COLO829 (cell line): ENCODE results near the gene ZNF25.
"Not testable (repeated sequence)": the region's sequence is repeated elsewhere in the genome, so short reads cannot be mapped to it uniquely, and the experiment has no call there.

ENCODE experiments used
- DNase-seq: peaks from one replicate; pipeline ENCODE4 v3.0.0; 2012; ENCODE audit warnings: low spot score

The ZNF25 gene

DNA sequence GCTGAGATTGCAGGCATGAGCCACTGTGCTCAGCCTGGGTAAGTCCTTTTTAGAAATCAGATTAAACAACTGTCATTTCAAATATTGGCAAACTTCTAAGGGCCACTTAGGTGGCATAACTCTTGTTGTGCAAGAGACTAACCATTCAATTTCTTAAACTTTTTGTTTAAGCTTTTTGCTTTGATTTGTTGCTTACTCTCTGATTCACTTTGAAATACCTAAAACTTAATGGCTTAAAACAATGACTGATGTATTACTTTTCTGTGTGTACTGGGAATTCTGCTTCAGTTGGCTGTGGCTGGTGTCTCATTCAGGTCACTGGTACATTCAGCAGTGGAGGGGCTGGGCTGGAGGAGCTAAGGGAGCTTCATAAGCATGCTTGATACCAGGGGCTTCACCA, 28.9 kb downstream of the ZNF25 start:
- DNase-seq = no peak

DNA sequence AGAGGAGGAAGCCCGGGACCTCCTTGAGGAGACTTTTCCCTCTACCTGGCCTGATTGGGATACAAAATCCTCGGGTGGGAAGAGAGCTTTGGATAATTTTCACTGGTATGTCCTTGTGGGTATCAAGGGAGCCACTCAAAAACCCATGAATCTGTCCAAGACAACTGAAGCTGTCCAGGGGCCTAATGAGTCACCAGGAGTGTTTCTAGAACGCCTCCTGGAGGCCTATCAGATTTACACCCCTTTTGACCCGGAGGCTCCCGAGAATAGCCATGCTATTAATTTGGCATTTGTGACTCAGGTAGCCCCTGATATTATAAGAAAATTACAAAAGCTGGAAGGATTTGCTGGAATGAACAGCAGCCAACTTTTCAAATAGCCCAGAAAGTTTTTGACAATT, 38.6 kb downstream of the ZNF25 start:
- no peak for DNase-seq

- no peak for DNase-seq
Observed at GRCh38 chr10:37934791-37935190, 41.7 kb downstream of the ZNF25 start.

- no peak for DNase-seq
Observed at GRCh38 chr10:37930423-37930822, 46.0 kb downstream of the ZNF25 start.

GRCh38 chr10:37908165-37908564, 68.3 kb downstream of the ZNF25 start:
- DNase-seq = not testable (repeated sequence)

- no peak for DNase-seq
Observed at GRCh38 chr10:37906382-37906781, 70.1 kb downstream of the ZNF25 start.
